Stimulated activated CD4-positive, alpha-beta T cell treated with anti-CD3 and anti-CD28 coated beads, Interleukin-12 subunit alpha, Interleukin-12 subunit beta, amount 100 ng/mL, for 24 hours (primary cell): ENCODE results near the gene ZBTB24.
A peak's percentile ranks its signal among the peaks of the same experiment; 100 is the strongest.
"Not testable (repeated sequence)": the region's sequence is repeated elsewhere in the genome, so short reads cannot be mapped to it uniquely, and the experiment has no call there.

Experiments
- DNase-seq, 2 experiments: peaks; one replicate each; pipeline ENCODE4 v3.0.0-alpha.2; 2020; ENCODE audit warnings: low read depth in 2 of 2

Gene ZBTB24

DNA sequence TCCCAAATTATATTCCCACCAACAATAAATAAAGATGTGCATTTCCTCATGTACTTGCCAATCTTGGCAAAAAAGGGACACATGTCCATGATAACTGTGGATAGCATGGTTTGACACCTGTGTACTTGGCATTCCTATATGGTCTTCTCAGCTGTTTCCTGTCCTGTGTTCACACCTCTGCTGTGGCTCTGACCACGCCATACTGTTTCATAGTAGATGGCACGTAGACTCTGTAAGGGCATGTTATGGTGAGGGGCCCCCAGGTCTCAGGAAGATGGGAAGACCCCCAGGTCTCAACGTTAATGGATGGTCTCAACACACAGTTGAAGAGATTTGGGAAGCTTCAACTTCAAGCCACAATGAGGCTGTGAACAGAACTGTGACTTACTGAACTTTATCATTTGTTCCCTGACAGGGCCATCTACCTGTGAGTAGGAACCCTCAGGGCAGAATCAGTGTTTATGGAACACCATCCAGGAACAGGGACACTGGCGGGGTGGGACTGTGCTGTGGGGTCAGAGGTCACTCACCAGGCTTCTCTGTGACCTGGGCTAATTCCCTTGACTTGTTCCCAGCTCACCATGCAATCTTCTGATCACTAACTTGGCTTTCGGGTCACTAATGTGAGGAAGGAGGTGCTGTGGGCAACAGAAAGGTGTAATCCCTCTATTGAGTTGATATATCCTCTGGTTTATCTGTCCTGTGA, 11.8 kb downstream of the ZBTB24 start:
- no peak for DNase-seq

GRCh38 chr6:109469591-109470189, 13.3 kb downstream of the ZBTB24 start:
- DNase-seq, result no peak

GRCh38 chr6:109467696-109468095, 15.3 kb downstream of the ZBTB24 start:
- DNase-seq, result no peak

GRCh38 chr6:109466212-109466923, 16.7 kb downstream of the ZBTB24 start:
- no peak for DNase-seq

DNA sequence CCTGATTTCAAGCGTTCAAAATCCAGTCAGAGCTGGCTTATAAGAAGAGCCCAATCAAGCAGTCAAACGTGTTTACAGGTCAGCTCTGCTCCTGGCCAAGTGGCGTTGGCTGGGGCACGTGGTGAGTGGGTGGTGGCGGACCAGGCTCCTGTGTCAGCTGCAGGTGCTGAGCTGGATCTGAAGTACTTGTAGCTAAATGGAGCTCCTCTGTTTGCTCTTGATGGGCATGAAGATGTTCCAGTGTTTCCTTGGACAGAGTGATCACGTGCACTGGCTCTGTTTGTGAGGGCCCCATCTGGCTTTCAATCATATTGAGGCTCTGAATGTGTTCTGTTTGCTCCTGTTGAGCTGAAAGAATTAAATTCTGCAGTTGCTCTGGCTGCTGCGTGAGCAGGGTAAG, 17.2 kb downstream of the ZBTB24 start:
- DNase-seq, result no peak

- no peak for DNase-seq
Measured at GRCh38 chr6:109461733-109462526, 21.1 kb downstream of the ZBTB24 start.

GRCh38 chr6:109461205-109461604, 21.8 kb downstream of the ZBTB24 start:
- not testable (repeated sequence) for DNase-seq

DNA sequence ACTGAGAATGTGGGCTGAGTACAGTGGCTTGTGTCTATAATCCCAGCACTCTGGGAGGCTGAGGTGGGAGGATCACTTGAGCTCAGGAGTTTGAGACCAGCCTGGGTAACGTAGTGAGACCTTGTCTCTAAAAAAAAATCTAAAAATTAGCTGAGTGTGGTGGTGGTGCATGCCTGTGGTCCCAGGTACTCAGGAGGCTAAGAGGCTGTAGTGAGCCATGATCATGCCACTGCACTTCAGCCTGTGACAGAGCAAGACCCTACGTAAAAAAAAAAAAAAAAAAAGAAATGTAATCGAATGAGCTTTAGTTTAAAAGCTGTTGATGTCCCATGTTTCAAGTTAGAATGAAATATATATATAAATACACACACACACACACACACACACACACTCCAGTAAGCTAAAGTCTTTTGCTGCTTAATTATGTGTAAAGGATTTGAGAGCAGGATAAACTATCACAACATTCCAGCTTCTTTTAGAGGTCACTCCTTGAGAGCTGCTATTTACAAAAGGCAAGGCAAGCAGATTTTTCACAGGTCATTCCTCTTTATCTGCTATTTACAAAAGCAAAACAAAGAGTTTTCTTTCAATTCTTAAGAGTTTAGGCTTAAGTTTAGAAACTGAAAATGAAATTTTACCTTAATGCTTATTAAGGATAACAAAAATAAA, 22.7 kb downstream of the ZBTB24 start:
- no peak for DNase-seq

DNA sequence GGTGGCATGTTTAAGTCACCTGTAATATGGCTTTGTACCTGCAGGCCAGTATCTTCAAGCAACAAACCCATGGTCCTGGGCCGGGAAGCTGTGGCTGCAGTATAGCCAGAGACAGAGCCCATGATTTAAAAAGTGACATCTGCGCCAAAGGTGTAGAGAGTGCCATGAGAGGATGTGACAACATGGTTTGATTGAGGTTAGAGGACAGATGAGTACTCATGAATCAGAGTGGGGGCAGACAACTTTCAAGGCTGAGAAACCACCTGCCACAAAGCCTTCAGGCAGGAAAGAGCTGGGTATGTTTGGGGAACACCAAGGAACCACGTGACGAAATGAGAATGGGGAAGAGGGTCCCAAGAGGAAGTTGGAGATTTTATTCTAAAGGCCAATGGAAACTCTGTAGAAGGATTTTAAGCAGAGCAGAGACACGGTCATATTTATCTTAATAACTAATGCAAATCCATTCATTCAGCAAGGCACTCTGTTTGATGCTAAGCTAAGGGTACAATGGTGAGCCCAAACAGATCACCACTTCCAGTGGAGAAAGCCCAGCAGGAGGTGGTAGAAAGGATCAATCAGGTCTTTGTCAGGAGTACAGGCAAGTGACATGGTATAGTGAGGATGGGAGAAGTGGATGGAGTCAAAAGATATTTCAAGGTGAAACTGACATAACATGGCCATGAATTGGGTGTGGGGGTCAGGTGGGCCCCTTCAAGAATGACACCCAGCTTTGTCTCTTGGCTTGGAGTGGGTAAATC, 24.1 kb downstream of the ZBTB24 start:
- no peak for DNase-seq

DNA sequence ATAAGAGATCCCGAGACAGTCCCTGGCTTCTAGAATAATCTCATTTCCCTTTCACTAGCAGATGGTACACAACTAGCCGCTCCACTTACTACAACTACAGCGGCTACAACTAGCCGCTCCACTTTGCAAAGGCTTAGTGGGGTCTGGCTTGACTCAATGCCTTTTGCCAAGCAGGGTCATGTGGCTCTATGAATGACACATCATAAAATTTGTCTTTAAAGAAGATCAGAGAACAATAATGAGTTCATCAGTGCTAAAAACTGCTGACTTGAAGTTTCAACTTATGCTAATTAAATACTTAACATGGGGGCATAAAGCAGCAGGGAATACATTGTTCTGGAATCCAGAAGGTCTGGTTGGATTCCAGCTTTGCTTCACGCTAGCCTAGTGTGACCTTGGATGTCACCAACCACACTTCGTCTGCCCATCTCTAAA, 25.4 kb downstream of the ZBTB24 start:
- no peak for DNase-seq

GRCh38 chr6:109456710-109457561, 26.1 kb downstream of the ZBTB24 start:
- DNase-seq, result no peak

- DNase-seq, result no peak
Measured at GRCh38 chr6:109456111-109456583, 26.9 kb downstream of the ZBTB24 start.

DNA sequence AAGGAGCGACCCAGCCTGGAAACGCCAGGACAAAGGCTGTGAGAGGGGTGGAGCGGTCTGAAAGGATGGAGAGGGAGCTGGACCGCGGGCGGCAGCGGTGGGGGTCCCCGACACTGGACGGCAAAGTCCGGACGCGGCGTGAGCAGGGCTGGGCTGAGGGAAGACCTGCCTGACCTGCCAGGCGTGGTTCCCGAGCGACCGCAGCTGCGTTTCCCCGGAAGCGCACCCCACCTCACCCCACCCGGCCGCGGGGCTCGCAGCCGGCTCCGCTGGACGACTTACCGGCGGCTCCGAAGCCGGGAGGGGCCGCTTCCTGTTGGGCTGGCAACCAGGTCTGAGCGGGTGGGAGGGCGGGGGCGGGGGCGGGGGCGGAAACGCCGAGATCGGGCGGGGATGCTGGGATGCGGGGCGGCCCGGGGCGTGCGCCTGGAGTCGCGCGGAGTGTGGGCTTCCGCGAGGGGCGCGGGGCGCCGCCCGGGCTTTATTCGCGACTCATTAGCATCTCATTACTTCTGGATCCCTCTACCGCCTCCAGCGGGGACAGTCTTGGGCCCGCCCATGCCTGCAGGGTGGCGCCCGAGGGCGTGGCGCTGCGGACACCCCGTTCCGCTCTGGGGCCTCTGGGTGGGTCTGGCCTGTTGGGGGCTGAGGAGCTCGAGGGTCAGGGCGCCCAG, 27.4 kb downstream of the ZBTB24 start, which contains the start of gene MICAL1:
MICAL1 (minus strand) TSS at position 336 of the 674 bp plus-strand sequence. CDS start 1,576 bp downstream, outside the sequence.
- peak in 1 of 2 experiments; percentile 46 for DNase-seq

DNA sequence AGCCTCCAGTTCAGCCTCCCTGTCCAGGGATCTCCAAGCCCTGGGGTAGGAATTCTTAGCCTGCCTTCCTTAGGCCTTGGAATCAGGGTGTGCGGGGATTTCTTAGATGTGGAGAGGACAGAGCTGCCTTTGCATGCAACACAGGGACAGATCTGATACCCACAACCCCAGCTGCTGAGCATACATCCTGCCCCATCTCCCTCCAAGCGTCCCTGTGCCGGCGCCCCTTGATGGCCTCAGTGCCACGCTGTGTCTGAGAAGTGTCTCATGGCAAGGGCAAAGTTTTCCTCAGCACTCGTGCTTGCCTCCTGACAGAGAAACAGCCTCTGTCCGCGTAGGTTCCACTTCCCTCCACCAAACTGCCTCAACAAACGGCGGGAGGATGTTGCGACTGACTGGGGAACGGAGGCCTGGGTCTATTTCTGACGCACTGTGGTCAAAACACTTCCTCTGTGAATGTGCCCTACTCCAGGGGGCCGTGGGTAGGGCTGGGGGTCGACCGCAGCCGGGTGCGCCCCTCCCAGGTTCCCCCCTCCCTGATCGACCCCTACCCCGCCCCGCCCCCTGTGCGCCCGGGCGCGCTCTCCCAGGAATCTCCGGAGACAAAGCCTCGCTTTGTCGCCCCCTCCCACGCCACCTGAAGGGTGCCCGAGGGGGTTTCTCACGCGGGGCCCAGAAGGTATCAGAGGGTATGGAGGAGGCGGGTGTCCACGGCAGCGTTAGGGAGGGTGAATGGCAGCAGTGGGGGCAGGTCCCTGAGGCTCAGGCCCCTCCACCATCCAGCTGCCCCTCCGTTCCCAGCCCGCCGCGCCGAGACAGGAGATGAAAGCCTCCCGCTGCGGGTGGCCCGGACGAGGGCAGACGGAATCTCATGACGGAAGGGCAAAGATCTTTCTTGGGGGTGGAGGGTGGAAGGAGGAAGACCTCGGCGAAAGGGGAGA, 28.3 kb downstream of the ZBTB24 start:
- DNase-seq, result peak in 1 of 2 experiments; percentile 47

DNA sequence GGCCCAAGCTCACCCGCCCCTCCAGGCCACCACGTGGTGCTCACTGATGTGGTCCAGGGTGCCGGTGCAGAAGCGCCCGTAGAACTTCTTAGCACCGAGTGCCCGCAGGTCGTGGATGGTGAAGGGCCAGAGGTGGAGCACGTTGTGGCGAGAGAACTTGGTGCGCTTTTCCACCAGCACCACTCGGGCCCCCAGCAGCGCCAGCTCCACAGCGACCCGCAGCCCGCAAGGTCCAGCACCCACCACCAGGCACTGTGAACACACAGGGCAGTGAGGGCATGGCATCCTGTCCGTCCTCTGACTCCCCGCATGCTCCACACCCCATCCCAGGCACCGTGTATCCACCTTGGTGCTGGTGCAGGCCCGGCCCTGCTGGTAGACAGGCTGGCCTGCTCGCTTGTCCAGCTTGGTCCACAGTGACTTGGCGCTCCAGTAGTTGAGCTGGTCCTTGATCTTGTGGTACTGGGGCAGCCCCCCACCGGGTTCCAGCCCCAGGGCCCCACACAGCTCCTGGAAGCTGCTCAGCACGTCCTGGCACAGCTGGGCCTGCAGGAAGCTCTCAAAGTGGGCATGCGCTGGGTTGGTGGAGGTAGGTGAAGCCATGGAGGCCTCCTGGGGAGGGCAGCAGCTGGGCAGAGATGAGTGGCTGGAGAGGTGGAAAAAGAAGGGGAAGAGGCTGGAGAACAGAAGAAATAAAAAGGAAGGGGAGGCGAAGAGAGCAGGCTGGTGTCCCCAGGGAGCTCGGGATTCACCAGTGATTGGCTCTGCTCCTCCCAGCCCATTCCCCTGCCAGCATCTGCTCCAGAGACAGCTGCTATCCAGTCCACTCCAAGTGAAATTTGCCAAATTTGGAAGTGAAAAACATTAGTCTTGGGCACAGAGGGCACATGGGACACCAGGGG, 29.2 kb downstream of the ZBTB24 start:
- no peak for DNase-seq

DNA sequence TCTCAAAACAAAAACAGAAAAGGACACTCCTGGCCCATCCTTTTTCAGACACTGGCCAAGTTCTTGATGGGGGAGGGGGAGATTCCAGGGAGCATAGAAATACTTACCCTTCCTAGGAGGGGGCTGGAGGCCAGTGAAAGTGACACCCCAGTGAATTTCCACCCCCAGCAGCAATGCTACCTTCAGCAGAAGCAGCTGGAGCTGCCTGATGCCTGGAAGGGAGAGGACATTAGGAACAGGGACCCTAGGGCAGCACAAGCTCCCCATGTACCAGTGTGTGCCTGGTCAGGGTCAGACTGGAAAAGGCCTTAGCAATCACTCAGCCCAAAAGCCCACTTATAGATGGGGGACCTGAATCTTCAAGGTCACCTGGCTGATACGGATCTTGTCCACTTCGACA, 29.9 kb downstream of the ZBTB24 start:
- no peak for DNase-seq

DNA sequence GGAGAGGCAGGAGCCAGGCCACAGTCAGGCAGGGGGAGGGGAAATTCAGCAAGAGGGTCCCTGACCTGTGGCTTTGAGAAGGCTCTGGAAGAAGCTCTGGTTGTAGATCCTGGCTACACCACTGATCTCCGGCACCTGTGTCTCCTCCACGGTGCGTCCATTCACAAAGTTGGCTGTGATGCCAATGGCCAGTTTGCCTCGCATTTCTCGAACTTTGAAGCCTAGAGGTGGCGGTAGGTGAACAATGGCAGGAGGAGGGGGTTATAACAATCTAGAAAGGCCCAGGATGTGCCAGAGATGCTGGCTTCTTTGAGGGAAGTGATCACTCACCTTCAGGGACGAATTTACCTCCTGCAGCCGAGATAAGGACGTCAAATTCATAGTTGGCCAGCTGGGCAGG, 30.8 kb downstream of the ZBTB24 start:
- no peak for DNase-seq
